ENCODE measurements around the gene RPS6KA2.
"Not testable (repeated sequence)": the region's sequence is repeated elsewhere in the genome, so short reads cannot be mapped to it uniquely, and the experiment has no call there.

RPS6KA2 gene

DNA sequence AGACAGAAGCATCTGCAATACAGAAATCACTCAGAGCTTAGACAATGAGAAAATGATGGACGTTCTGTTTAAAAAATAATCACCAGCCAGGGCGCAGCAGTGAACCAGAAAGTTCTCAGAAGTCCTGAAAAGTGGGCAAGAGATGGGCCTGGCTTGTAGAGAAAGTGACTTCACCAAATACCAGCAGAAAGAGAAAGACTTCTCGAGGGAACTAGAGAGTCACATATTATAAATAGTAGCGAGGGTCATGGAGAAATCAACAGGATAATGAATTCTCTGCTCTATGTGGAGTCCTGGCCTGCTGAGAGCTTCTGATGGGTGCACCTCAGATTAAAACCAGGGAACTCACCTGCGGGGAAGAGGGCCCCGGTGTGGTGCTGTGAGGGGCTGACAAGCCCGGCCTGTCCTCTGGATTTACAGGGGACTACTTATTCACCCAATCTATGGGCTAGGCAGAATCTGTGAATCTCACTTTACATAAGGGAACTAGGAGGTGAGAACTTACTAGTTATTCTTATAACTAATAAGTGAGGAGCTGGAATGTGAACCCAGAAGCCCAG is 35.0 kb downstream of the RPS6KA2 start:
- no peak for DNase-seq (ENCODE audit: low read depth in 2 of 2)

- DNase-seq (ENCODE audit: low read depth in 2 of 2): no peak
Measured at GRCh38 chr6:166591026-166591425, 36.0 kb downstream of the RPS6KA2 start.

DNA sequence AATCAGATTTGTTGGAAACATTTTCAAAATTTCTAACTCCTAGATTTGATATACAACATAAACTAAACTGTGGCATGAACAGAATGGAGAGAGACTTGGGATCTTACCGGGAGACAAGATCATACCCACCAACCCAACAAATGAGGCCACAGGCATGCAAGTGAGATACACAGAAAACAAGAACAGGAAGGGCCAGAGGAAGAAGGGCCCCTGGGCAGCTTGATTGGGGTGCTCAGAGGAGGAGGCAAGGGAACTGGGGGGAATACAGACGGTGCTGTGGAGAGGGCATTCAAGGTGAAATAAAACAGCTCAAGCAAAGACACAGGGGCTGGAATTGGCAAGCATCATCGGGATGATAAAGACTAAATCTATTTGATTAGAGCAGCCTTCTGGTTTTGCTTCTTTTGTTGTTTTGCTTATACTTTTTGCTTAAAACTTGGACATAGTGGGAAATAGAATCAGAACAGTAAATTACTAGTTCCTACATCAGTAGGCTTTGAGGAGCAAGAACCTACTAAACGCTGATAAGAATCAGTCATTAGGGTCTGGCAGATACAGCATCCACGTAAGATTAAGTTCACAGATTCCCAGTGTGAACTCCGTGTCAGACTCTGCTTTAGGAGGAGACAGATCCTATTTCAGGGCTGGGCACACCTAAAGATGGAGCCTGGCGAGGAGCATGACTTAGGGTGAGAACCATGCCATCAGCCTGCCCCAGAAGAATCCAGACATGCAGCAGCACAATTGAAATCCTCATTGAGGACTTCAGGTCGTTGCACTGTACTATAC is 37.1 kb downstream of the RPS6KA2 start:
- no peak for DNase-seq (ENCODE audit: low read depth in 2 of 2)

DNA sequence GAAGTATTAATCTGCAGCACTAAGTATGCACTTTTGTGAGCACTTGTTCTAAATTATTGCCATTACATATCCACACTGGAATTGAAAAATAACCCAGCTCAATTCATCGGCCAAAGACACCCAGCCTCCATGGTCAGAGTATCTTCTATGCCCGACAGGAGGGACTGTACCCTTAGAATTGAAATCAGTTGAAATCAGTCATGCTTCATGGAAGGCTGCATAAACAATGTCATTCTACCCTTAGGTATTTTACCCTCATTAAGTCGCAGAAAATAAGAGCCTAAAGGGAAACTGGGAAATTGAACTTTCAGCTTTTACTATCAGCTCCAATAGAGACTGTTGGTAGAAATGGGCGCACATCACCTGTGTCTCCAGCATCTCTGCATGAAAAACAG is 37.7 kb downstream of the RPS6KA2 start:
- no peak for DNase-seq (ENCODE audit: low read depth in 2 of 2)

DNA sequence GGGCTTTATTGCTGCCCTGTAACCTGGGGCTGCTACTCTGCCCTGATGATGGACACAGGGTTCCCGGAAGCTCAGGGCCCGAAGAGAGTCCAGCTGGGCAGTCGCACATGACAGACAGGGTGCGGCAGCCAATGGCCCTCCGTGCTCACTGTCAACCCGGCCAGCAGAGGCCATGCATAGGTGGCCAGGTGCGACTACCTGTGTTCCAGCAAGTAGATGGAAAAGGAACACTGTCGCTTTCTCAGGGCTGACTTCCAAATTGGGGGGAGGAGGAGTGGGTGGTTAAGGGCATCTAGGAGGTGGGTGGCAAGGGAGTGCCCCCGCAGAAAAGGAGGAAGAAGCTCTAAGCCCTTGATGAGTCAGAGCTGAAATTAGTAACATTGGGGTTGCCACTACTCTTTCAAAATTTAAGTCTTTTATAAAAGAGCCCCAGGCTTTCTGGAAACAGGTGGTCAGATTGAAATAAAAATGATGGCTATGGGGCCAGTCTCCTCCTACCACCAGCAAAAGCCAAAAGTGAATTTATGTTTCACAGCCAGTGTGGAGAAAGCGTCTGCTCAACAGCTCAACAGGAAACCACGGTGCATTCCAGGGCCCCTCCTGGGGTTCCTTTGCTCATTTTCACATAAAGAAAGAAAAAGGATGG is 38.2 kb downstream of the RPS6KA2 start:
- DNase-seq (ENCODE audit: low read depth in 2 of 2): no peak

DNA sequence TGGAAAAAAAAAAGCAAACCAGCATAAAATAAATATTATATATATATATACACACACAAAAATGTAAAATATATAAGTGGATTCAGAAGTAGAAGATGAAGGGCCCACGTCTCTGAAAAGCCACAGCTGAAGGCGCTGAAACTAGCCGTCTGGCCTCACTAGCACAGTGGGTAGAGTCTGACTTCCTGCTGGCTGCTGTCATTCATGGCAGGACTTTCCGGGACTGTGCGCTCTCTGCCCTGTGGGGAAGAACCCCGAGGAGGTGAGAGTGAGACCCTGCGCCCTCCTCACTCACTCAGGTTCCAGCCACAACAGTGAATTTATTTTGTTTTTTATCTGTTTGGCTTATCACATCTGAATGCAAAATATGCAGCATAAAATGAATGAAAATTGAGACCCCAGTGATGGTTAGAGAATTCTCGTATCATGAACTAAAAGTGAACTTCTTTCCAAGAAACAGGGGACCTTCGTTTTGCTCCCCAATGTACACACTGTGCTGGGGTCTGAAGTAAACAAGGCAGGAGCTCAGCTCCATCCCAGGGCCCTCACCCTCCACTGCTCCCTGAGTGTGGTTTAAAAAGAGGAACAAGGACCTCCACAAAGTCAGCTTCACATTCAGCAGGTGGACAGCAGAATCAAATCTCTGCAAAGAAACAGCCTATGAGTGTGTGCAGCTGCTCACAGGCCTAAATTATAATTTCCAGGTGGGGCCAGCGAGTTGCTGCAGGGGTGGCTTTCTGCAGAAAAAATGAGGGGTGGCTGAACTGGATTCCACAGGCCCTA is 39.2 kb downstream of the RPS6KA2 start:
- no peak for DNase-seq (ENCODE audit: low read depth in 2 of 2)

DNA sequence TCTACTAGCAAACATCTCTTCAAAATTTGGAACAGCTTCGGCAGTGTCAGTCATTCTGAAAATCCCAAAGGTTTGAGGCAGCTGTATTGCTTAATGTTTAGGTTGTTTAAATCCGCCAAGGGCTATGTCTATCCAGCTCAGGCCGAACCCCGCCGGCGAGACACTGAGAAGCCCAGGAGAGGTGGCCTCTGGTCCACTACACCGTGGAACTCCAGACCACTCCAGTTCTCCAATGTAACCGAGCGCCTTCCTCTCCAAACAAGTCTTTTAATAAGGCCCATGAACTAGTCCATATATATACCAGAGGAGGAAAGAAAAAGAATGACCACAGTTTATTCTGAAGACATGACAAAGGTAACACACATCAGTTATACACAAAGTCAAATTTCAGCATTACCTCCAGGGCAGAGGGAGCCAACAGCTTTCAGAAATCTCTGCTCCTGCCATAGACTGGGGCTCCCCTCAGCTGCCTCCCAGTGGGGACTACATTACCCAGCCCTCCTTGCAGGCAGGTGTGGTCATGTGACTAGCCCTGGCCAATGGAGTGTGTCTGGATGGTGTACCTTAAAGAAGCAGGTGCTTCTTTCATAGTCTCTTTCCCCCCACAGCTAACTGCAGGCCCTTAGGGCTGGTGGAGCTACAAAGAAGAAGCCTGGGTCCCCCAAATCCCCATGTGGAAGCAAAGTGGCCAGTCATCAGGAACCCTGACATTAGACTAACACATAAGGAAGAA is 40.5 kb downstream of the RPS6KA2 start, which contains the start of gene RAMACL:
TSS of gene RAMACL (minus strand) at position 255 of the 733 bp plus-strand sequence. CDS start at position 54, 201 bp downstream.
- no peak for DNase-seq (ENCODE audit: low read depth in 2 of 2)

GRCh38 chr6:166584853-166585429 is 42.1 kb downstream of the RPS6KA2 start:
- DNase-seq (ENCODE audit: low read depth in 2 of 2): no peak

DNA sequence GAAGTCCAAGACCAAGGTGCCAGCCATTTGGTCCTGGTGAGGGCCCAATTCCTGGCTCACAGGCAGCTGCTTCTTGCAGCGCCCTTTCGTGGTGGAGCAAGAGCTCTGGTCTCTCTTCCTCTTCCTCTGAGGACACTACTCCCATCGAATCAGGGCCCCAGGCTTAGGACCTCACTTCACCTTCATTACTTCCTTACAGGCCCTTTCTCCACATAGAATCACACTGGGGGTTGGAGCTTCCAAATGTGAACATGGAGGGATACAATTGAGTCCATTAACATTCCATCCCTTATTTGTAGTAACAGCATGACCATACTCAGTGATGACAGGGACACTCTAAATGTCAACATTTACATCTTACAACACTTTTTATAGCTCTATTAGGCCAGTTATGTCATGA is 42.9 kb downstream of the RPS6KA2 start:
- no peak for DNase-seq (ENCODE audit: low read depth in 2 of 2)

DNA sequence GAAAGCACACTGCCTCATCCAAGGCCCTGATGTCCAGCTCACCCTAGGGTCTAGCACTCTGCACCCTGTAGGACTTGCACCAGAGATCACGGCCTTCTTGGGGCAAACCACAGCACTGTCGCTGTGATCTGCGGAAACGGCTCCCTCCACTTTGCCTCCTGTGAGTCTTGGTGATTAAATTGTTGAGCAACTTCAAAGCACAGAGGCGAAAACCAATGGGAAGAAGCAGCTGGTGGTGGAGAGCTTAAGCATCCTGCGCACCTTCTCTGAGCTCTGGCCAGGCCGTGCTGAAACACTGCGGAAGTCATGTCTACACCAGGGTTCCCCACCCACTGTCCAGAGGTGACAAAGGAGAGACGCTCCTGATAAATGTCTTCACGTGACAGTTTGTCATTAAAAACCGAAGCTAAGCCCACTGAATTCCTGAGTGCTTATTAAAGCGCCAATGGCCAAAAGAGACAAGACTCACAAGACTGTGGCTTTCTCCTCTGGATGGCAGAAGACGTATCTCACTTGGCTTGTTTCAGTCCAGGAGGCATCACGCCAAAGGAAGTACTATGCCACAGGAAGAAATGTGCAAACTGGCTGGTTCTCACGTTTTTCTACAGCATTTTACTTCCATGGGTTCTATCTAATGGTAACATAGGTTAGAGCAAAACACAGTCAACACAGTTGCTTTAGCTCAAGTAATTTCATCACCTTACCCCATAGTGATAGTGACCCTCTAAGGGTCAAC is 43.7 kb downstream of the RPS6KA2 start:
- no peak for DNase-seq (ENCODE audit: low read depth in 2 of 2)

DNA sequence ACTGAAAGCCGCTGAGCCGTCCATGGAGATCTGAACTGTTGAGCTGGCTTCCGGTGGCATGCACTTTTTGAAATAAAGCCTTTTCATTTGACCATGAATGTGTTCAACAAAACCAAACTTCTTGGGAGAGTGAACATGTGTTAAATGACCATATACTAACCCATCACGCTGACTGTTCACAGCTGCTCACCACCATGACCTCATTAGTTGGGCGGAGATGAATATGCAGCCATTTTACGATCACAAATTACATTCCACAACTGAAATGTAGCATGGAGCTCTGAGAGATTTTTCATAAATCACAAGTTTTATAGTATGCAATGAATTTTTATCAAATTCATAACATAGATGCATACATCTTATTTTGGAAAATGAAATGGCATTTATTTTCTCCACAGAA is 44.8 kb downstream of the RPS6KA2 start:
- DNase-seq (ENCODE audit: low read depth in 2 of 2): no peak

DNA sequence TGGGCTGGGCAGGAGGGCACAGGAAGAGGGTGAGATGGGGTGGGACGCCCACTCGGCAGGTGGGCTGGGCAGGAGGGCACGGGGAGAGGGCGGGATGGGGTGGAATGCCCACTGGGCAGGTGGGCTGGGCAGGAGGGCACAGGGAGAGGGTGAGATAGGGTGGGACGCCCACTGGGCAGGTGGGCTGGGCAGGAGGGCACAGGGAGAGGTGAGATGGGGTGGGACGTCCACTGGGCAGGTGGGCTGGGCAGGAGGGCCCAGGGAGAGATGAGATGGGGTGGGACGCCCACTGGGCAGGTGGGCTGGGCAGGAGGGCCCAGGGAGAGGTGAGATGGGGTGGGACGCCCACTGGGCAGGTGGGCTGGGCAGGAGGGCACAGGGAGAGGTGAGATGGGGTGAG is 45.2 kb downstream of the RPS6KA2 start:
- not testable (repeated sequence) for DNase-seq (ENCODE audit: low read depth in 2 of 2)

- DNase-seq (ENCODE audit: low read depth in 2 of 2): no peak
Measured at GRCh38 chr6:166581091-166581511, 46.0 kb downstream of the RPS6KA2 start.

DNA sequence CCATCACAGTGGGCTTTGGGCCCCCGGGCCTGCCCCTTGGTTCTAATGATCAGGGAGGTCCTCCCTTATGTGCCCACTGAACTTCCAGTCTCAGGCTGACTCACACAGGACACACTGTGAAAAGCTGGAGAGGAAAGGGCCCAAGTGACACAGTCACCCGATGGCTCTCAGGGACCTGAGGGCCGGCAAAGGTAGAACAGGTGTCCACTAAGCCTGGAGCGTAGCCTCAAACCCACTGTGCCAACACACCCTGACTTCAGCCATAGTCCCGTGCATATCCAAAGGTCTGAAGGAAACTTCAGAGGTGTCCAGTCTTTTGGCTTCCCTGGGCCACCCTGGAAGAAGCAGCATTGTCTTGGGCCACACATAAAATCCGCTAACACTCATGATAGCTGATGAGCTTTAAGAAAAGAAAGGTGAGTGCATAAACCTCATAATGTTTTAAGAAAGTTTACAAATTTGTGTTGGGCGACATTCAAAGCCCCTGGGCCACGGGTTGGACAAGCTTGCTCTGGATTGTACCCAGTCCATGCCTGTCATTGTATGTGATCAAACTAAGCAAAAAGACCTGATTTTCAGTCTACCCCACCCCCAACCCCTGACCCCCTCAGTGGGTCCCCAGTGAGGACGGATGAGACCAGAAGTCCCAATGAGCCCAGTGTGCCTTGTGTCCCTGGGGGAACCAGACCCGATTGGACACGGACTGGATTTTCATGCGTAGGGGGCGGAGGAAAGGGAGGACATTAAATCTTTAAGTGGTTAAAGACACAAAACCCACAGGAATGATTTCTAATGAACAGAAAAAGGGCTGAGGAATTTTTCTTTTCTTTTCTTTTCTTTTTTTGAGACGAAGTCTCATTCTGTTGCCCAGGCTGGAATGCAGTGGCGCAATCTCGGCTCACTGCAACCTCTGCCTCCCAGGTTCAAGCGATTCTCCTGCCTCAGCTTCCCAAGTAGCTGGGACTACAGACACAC is 46.7 kb downstream of the RPS6KA2 start:
- no peak for DNase-seq (ENCODE audit: low read depth in 2 of 2)

DNA sequence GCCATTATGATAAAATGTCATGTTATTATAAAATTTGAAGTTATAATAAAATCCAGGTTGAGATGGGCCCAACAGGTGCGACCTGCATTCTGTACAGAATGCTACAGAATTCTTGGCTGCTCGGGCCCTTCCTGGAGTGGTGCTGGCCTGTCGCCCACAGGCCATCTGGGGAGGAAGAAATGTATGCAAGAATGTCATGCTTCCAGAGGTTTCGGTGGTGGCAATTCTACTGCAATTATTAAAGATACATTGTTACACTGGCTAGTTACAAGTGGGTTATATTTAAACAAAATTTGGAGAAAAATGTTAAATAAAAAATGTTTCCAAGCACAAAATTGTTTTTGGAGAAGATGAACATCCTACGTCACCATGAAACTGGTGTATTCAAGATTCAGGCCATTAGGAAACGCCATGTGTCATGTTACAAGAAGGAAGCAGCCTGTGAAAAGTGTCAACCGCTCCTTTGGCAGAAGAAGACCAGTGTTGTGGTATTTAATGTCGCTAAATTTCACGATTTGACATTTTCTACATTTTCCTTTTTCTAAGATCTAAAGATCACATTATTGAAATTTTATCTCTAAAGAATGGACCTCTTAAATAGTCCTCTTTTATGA is 47.7 kb downstream of the RPS6KA2 start:
- no peak for DNase-seq (ENCODE audit: low read depth in 2 of 2)

- DNase-seq (ENCODE audit: low read depth in 2 of 2): no peak
Measured at GRCh38 chr6:166578536-166579236, 48.4 kb downstream of the RPS6KA2 start.

DNA sequence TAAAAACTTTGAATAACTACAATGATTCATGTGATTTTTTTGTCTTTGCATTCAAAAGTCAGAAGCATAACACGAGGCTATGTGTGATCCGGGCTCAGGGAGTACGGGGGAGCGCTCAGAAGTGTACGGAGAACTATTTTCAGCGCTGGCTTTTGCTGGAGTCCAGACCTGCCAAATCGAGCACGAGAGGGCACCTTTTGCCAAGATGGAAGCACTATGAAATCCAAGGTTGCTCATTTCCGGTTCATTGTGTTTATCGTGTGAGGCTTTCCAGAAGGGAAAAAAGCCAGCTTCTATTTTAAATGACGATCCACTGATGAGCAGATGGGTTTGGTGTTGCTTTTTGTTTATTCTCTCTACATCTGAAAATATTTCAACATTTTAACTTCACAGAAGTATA is 51.8 kb downstream of the RPS6KA2 start:
- no peak for DNase-seq (ENCODE audit: low read depth in 2 of 2)
